HL-60/S4 treated with phorbol 12-myristate 13-acetate at 8.2 ng/mL for 4 days and 3 days (cell line): ENCODE results near the gene ARID4B.

Source experiments
- in situ Hi-C: fragments of 300-500 bp; cut with MboI; formaldehyde crosslinking; loops from 2 replicates; pipeline ENCODE4 v1.15.0; 2022; ENCODE audit warnings: low sequenced_read_pairs

Gene ARID4B

GRCh38 chr1:235134171-235134570, 193.8 kb downstream of the ARID4B start:
- in situ Hi-C loops = no loop called here

GRCh38 chr1:235133086-235133485, 194.9 kb downstream of the ARID4B start:
- in situ Hi-C loops = no loop called here

GRCh38 chr1:235131961-235132360, 196.0 kb downstream of the ARID4B start:
- in situ Hi-C loops = no loop called here

- in situ Hi-C loops = no loop called here
Observed at GRCh38 chr1:235130766-235131270, 197.2 kb downstream of the ARID4B start.

GRCh38 chr1:235129774-235130570, 198.0 kb downstream of the ARID4B start:
- in situ Hi-C loops = no loop called here

- in situ Hi-C loops = no loop called here
Observed at GRCh38 chr1:235128456-235129328, 199.3 kb downstream of the ARID4B start, which contains the start of gene TOMM20. TSS of gene TOMM20 (minus strand) at chr1:235128837. CDS start at chr1:235128715, 122 bp downstream.

- in situ Hi-C loops = no loop called here
Observed at GRCh38 chr1:235127732-235128455, 200.1 kb downstream of the ARID4B start.

- in situ Hi-C loops = no loop called here
Observed at GRCh38 chr1:235127203-235127602, 200.8 kb downstream of the ARID4B start.

GRCh38 chr1:235124665-235125064, 203.3 kb downstream of the ARID4B start:
- in situ Hi-C loops = no loop called here

GRCh38 chr1:235124111-235124510, 203.9 kb downstream of the ARID4B start:
- in situ Hi-C loops = no loop called here

- in situ Hi-C loops = no loop called here
Observed at GRCh38 chr1:235122348-235122747, 205.6 kb downstream of the ARID4B start.
